CD4-positive, alpha-beta T cell (primary cell): ENCODE measurements around the gene RFWD3. TPM values are rescaled to one million over a fixed set of nuclear protein-coding genes. Genes with fewer than 3 reads are reported as not detected.
"Not testable (repeated sequence)": the region's sequence is repeated elsewhere in the genome, so short reads cannot be mapped to it uniquely, and the experiment has no call there.

Source experiments
- ATAC-seq: fragments of 200-7000 bp; cut with Tn5 transposase; one replicate; pipeline ENCODE4 v1.10.0; 2022; ENCODE audit warnings: mild to moderate bottlenecking; ENCODE audit not compliant: poor library complexity
- CTCF ChIA-PET: fragments of 350-600 bp; sonication (Branson Sonifier 250); formaldehyde crosslinking; loops from one replicate; lab custom pipeline; 2021; ENCODE audit warnings: antibody characterized with exemption, inconsistent platforms; lab: Charles Lee
- POLR2A ChIA-PET: fragments of 350-600 bp; sonication (Branson Sonifier 250); formaldehyde crosslinking; loops from one replicate; lab custom pipeline; 2021; ENCODE audit warnings: antibody characterized with exemption, inconsistent platforms; lab: Charles Lee
- DNase-seq, 14 experiments: peaks; one replicate each; pipeline ENCODE4 v3.0.0-alpha.2; 2013 to 2020; ENCODE audit warnings: mixed read lengths in 2 of 14
- H3K27ac ChIP-seq, 2 donors: one replicate each; pipeline versions ENCODE4 v1.5.1 to v1.7.0; 2013; ENCODE audit warnings: low read length in 2 of 2, low read depth in 1 of 2, mild to moderate bottlenecking in 1 of 2
- H3K27me3 ChIP-seq, 2 experiments: 1 replicate in 1 of 2; 2 replicates in 1 of 2; pipeline versions ENCODE4 v1.6.1 to v1.7.0; 2013; ENCODE audit warnings: low read length in 2 of 2, control low read depth in 1 of 2, mild to moderate bottlenecking in 1 of 2, moderate library complexity in 1 of 2; ENCODE audit not compliant: insufficient read depth in 2 of 2, control insufficient read depth in 1 of 2
- H3K36me3 ChIP-seq: one replicate; pipeline ENCODE4 v1.6.1; 2013; ENCODE audit warnings: low read length, control low read depth; ENCODE audit not compliant: insufficient read depth
- H3K4me1 ChIP-seq: one replicate; pipeline ENCODE4 v1.6.1; 2013; ENCODE audit warnings: low read length, control low read depth; ENCODE audit not compliant: insufficient read depth
- H3K4me3 ChIP-seq: one replicate; pipeline ENCODE4 v1.5.1; 2013; ENCODE audit warnings: mild to moderate bottlenecking, low read length, moderate library complexity
- H3K9me3 ChIP-seq, 2 experiments: 1 replicate in 1 of 2; 2 replicates in 1 of 2; pipeline versions ENCODE4 v1.6.1 to v1.7.0; 2013; ENCODE audit warnings: low read length in 2 of 2, mild to moderate bottlenecking in 2 of 2, control low read depth in 1 of 2, moderate library complexity in 1 of 2; ENCODE audit not compliant: control insufficient read depth in 1 of 2, insufficient read depth in 1 of 2
- H3K27ac Mint-ChIP-seq: one replicate; pipeline ENCODE4 v1.8.0; 2020; ENCODE audit warnings: mixed read lengths
- H3K27me3 Mint-ChIP-seq: one replicate; pipeline ENCODE4 v1.8.0; 2021; ENCODE audit warnings: mixed read lengths
- H3K36me3 Mint-ChIP-seq: one replicate; pipeline ENCODE4 v1.8.0; 2021; ENCODE audit warnings: low read depth, mixed read lengths
- H3K4me1 Mint-ChIP-seq: one replicate; pipeline ENCODE4 v1.8.0; 2021; ENCODE audit warnings: low read depth, mixed read lengths
- H3K4me3 Mint-ChIP-seq: one replicate; pipeline ENCODE4 v1.8.0; 2020; ENCODE audit warnings: mild to moderate bottlenecking, mixed read lengths
- H3K9me3 Mint-ChIP-seq: one replicate; pipeline ENCODE4 v1.8.0; 2020; ENCODE audit warnings: mixed read lengths
- CTCF ChIP-seq: fragments of 200-600 bp; IDR thresholded peaks from one replicate; pipeline ENCODE4 v1.8.0; 2022; ENCODE audit warnings: antibody characterized with exemption, mild to moderate bottlenecking
- intact Hi-C, 2 experiments: fragments of 100-400 bp; cut with DNase I in 1 of 2; cut with micrococcal nuclease in 1 of 2; formaldehyde crosslinking; loops; one replicate each; pipeline versions ENCODE4 v1.15.1 to v1.9.0; 2023 to 2025; cut with DNase I, micrococcal nuclease
- total RNA-seq, 174 experiments: library from RNA in 2 of 174; stranded (reverse) in 2 of 174; gene quantifications; one replicate each; pipeline ENCODE4 v1.2.3 and lab custom pipeline; 2021 to 2026

RFWD3 gene
- total RNA-seq, 2 experiments from 2014 or later: 44.9 to 47.0 TPM

GRCh38 chr16:74679983-74680382, 13.3 kb upstream of the RFWD3 start:
- H3K36me3 ChIP-seq: peaks cover 83% of the 10 kb centered on the region
- H3K4me1 Mint-ChIP-seq: no peaks in the 10 kb centered on the region
- no peaks in the 10 kb centered on the region for H3K27me3 Mint-ChIP-seq
- no peak overlapping the region for H3K27ac ChIP-seq
- intact Hi-C loops: no loop called here
- no peak overlapping the region for H3K4me3 Mint-ChIP-seq
- POLR2A ChIA-PET: interaction anchor here (1.2 kb wide), 1 partner anchor 13 kb away, joined by 3 read pairs; no protein-coding TSS in a partner anchor
- H3K27me3 ChIP-seq: no peaks in the 10 kb centered on the region
- ATAC-seq: no peak
- peaks cover 88% of the 10 kb centered on the region for H3K36me3 Mint-ChIP-seq
- no peaks in the 10 kb centered on the region for H3K4me1 ChIP-seq
- CTCF ChIA-PET: no interaction called here
- H3K4me3 ChIP-seq: no peak overlapping the region
- H3K27ac Mint-ChIP-seq: no peak overlapping the region
- no peak for TF ChIP-seq CTCF
- no peak for DNase-seq
- no peaks in the 10 kb centered on the region for H3K9me3 ChIP-seq
- no peaks in the 10 kb centered on the region for H3K9me3 Mint-ChIP-seq

GRCh38 chr16:74677868-74678267, 11.2 kb upstream of the RFWD3 start:
- H3K27me3 Mint-ChIP-seq: no peaks in the 10 kb centered on the region
- Histone ChIP-seq H3K27ac (no peak overlapping the region), H3K27me3 (no peaks in the 10 kb centered on the region), H3K4me1 (no peaks in the 10 kb centered on the region), H3K4me3 (no peak overlapping the region), H3K9me3 (no peaks in the 10 kb centered on the region), H3K36me3 (peaks cover 84% of the 10 kb centered on the region)
- CTCF ChIA-PET: no interaction called here
- no peak for TF ChIP-seq CTCF
- no peaks in the 10 kb centered on the region for H3K9me3 Mint-ChIP-seq
- H3K36me3 Mint-ChIP-seq: peaks cover 85% of the 10 kb centered on the region
- intact Hi-C loops: no loop called here
- H3K27ac Mint-ChIP-seq: no peak overlapping the region
- no peak for ATAC-seq
- DNase-seq: no peak
- POLR2A ChIA-PET: no interaction called here
- no peak overlapping the region for H3K4me3 Mint-ChIP-seq
- H3K4me1 Mint-ChIP-seq: no peaks in the 10 kb centered on the region

GRCh38 chr16:74673876-74674275, 7.2 kb upstream of the RFWD3 start:
- Mint-ChIP-seq H3K27me3 (no peaks in the 10 kb centered on the region), H3K4me1 (no peaks in the 10 kb centered on the region), H3K36me3 (peaks cover 67% of the 10 kb centered on the region), H3K9me3 (no peaks in the 10 kb centered on the region), H3K4me3 (no peak overlapping the region), H3K27ac (no peak overlapping the region)
- Histone ChIP-seq H3K27me3 (no peaks in the 10 kb centered on the region), H3K27ac (no peak overlapping the region), H3K36me3 (peaks cover 61% of the 10 kb centered on the region), H3K4me3 (no peak overlapping the region), H3K4me1 (no peaks in the 10 kb centered on the region), H3K9me3 (no peaks in the 10 kb centered on the region)
- no peak for TF ChIP-seq CTCF
- CTCF ChIA-PET: no interaction called here
- DNase-seq (no peak), ATAC-seq (no peak)
- intact Hi-C loops: no loop called here
- POLR2A ChIA-PET: no interaction called here

- Mint-ChIP-seq H3K4me1 (peaks cover 23% of the 10 kb centered on the region), H3K36me3 (peaks cover 43% of the 10 kb centered on the region), H3K4me3 (peak overlapping the region; percentile 62)
- H3K27me3 Mint-ChIP-seq, H3K9me3 ChIP-seq, H3K27me3 ChIP-seq, DNase-seq, H3K4me3 ChIP-seq, ATAC-seq, H3K27ac ChIP-seq, H3K9me3 Mint-ChIP-seq, H3K27ac Mint-ChIP-seq: not testable (repeated sequence)
- intact Hi-C loops: loop anchor here (5.0 to 10.0 kb wide), 6 partner anchors 33 to 976 kb away; partner anchors contain the start of genes MLKL (in 2 of the 2), CFDP1 (in 1 of the 2), KARS1 (in 1 of the 2) and TERF2IP (in 1 of the 2)
- peaks cover 30% of the 10 kb centered on the region for H3K36me3 ChIP-seq
- H3K4me1 ChIP-seq: peaks cover 30% of the 10 kb centered on the region
- ChIA-PET CTCF (interaction anchor here (0.5 kb wide), 1 partner anchor 35 kb away, joined by 4 read pairs; no protein-coding TSS in a partner anchor), POLR2A (interaction anchor here (0.5 to 0.6 kb wide), 2 partner anchors 37 to 68 kb away, joined by 3 to 7 read pairs; no protein-coding TSS in a partner anchor)
Observed at GRCh38 chr16:74668877-74669276, 2.2 kb upstream of the RFWD3 start.
